Type B pancreatic cell (in vitro differentiated cells): ENCODE data around the gene DPF3. TPM values are rescaled to one million over a fixed set of nuclear protein-coding genes. Genes with fewer than 3 reads are reported as not detected.

Experiments used
- DNase-seq: peaks from one replicate; pipeline ENCODE4 v3.0.0; 2021; ENCODE audit warnings: mixed read lengths; ENCODE audit not compliant: unreplicated experiment; ENCODE audit errors: extremely low spot score
- H3K27ac Mint-ChIP-seq: 2 replicates; pipeline ENCODE4 v1.8.0; 2021; ENCODE audit warnings: mild to moderate bottlenecking, mixed read lengths
- H3K27me3 Mint-ChIP-seq: 2 replicates; pipeline ENCODE4 v1.8.0; 2021; ENCODE audit warnings: mixed read lengths
- H3K36me3 Mint-ChIP-seq: 2 replicates; pipeline ENCODE4 v1.8.0; 2021; ENCODE audit warnings: mixed read lengths
- H3K4me1 Mint-ChIP-seq: one replicate; pipeline ENCODE4 v1.8.0; 2021; ENCODE audit warnings: mixed read lengths; ENCODE audit not compliant: unreplicated experiment
- H3K4me3 Mint-ChIP-seq: 2 replicates; pipeline ENCODE4 v1.8.0; 2021; ENCODE audit warnings: mild to moderate bottlenecking, mixed read lengths
- H3K9me3 Mint-ChIP-seq: 2 replicates; pipeline ENCODE4 v1.8.0; 2021; ENCODE audit warnings: mixed read lengths
- CTCF ChIP-seq: fragments of 200-600 bp; sonication (generic); conservative IDR thresholded peaks from 2 replicates; pipeline ENCODE4 v1.5.0; 2021; ENCODE audit warnings: antibody characterized with exemption, mild to moderate bottlenecking
- total RNA-seq: library from RNA; stranded (reverse); gene quantifications from 2 replicates; pipeline ENCODE4 v1.2.1, GENCODE V29; 2021; ENCODE audit warnings: low replicate concordance

The DPF3 gene
- total RNA-seq, 1 donor from 2014 or later, result 4.5 TPM

GRCh38 chr14:72787841-72788240 is 106.1 kb downstream of the DPF3 start:
- Mint-ChIP-seq H3K27ac (no peak overlapping the region), H3K4me3 (no peak overlapping the region), H3K27me3 (no peaks in the 10 kb centered on the region), H3K4me1 (peaks cover 5% of the 10 kb centered on the region), H3K36me3 (peaks cover 4% of the 10 kb centered on the region), H3K9me3 (no peaks in the 10 kb centered on the region)
- no peak for DNase-seq
- no peak for TF ChIP-seq CTCF

GRCh38 chr14:72786378-72787350 is 107.2 kb downstream of the DPF3 start:
- H3K27ac Mint-ChIP-seq, result no peak overlapping the region
- DNase-seq, result peak; percentile 43
- H3K4me1 Mint-ChIP-seq, result peaks cover 8% of the 10 kb centered on the region
- H3K27me3 Mint-ChIP-seq, result no peaks in the 10 kb centered on the region
- no peak overlapping the region for H3K4me3 Mint-ChIP-seq
- TF ChIP-seq CTCF, result no peak
- no peaks in the 10 kb centered on the region for H3K9me3 Mint-ChIP-seq
- peaks cover 5% of the 10 kb centered on the region for H3K36me3 Mint-ChIP-seq

- no peaks in the 10 kb centered on the region for H3K9me3 Mint-ChIP-seq
- peak; percentile 48 for DNase-seq
- H3K4me3 Mint-ChIP-seq, result no peak overlapping the region
- H3K27ac Mint-ChIP-seq, result no peak overlapping the region
- peaks cover 5% of the 10 kb centered on the region for H3K36me3 Mint-ChIP-seq
- H3K4me1 Mint-ChIP-seq, result peaks cover 8% of the 10 kb centered on the region
- TF ChIP-seq CTCF, result no peak
- H3K27me3 Mint-ChIP-seq, result no peaks in the 10 kb centered on the region
Observed at GRCh38 chr14:72783741-72784140, 110.2 kb downstream of the DPF3 start.

GRCh38 chr14:72782817-72783216 is 111.1 kb downstream of the DPF3 start:
- Mint-ChIP-seq H3K9me3 (no peaks in the 10 kb centered on the region), H3K27ac (peak overlapping the region; percentile 75), H3K36me3 (peaks cover 5% of the 10 kb centered on the region), H3K27me3 (no peaks in the 10 kb centered on the region), H3K4me1 (peaks cover 8% of the 10 kb centered on the region), H3K4me3 (no peak overlapping the region)
- TF ChIP-seq CTCF, result no peak
- peak; percentile 2 for DNase-seq

- Mint-ChIP-seq H3K36me3 (peaks cover 5% of the 10 kb centered on the region), H3K9me3 (no peaks in the 10 kb centered on the region), H3K4me1 (peaks cover 17% of the 10 kb centered on the region), H3K4me3 (peak overlapping the region; percentile 36), H3K27ac (peak overlapping the region; percentile 93), H3K27me3 (no peaks in the 10 kb centered on the region)
- peak; percentile 13 for DNase-seq
- TF ChIP-seq CTCF, result no peak
Observed at GRCh38 chr14:72781561-72782508, 112.1 kb downstream of the DPF3 start.
